B cell (primary cell): ENCODE results near the gene C1QTNF7. TPM values are rescaled to one million over a fixed set of nuclear protein-coding genes. Genes with fewer than 3 reads are reported as not detected.

ENCODE experiments used
- ATAC-seq: fragments of 200-7000 bp; cut with Tn5 transposase; one replicate; pipeline ENCODE4 v1.10.0; 2021; ENCODE audit warnings: low read depth, mild to moderate bottlenecking, moderate number of reproducible peaks, moderate library complexity
- CTCF ChIA-PET: fragments of 350-600 bp; sonication (Branson Sonifier 250); formaldehyde crosslinking; loops from one replicate; lab custom pipeline; 2021; ENCODE audit warnings: antibody characterized with exemption, inconsistent platforms; lab: Charles Lee
- POLR2A ChIA-PET: fragments of 350-600 bp; sonication (Branson Sonifier 250); formaldehyde crosslinking; loops from one replicate; lab custom pipeline; 2021; ENCODE audit warnings: antibody characterized with exemption; lab: Charles Lee
- DNase-seq: peaks from one replicate; pipeline ENCODE4 v3.0.0; 2013
- H2AFZ ChIP-seq: 2 replicates; pipeline ENCODE4 v1.6.1; 2012; ENCODE audit warnings: mild to moderate bottlenecking, low read depth, low read length; ENCODE audit not compliant: insufficient read depth, poor library complexity, severe bottlenecking
- H3K27ac ChIP-seq, 2 donors: 1 replicate in 1 of 2; 2 replicates in 1 of 2; pipeline ENCODE4 v1.5.1; 2012 to 2013; ENCODE audit warnings: low read length in 2 of 2, mild to moderate bottlenecking in 2 of 2, moderate library complexity in 1 of 2
- H3K27me3 ChIP-seq, 4 experiments: fragments of 200-600 bp in 1 of 4; sonication (generic) in 1 of 4; replicated peaks in 1 of 4; 1 replicate in 2 of 4; 2 replicates in 2 of 4; pipeline versions ENCODE4 v1.6.1 to v1.7.0; 2013 to 2016; ENCODE audit warnings: low read length in 3 of 4, mild to moderate bottlenecking in 2 of 4, mixed read lengths in 1 of 4, moderate library complexity in 1 of 4; ENCODE audit not compliant: insufficient read depth in 4 of 4, control insufficient read depth in 3 of 4; ENCODE audit errors: control extremely low read depth in 1 of 4
- H3K36me3 ChIP-seq, 2 experiments: replicated peaks in 1 of 2; 1 replicate in 1 of 2; 2 replicates in 1 of 2; pipeline versions ENCODE4 v1.6.1 to v1.7.1; 2013; ENCODE audit warnings: low read length in 1 of 2; ENCODE audit not compliant: insufficient read depth in 2 of 2, control insufficient read depth in 1 of 2; ENCODE audit errors: control extremely low read depth in 1 of 2, extremely low read depth in 1 of 2
- H3K4me1 ChIP-seq, 2 donors: fragments of 200-600 bp in 1 of 2; sonication (generic) in 1 of 2; 1 replicate in 1 of 2; 2 replicates in 1 of 2; pipeline versions ENCODE4 v1.5.1 to v1.6.1; 2013 to 2017; ENCODE audit warnings: low read length in 2 of 2; ENCODE audit not compliant: control insufficient read depth in 2 of 2, insufficient read depth in 2 of 2
- H3K4me2 ChIP-seq: replicated peaks from 2 replicates; pipeline ENCODE3; 2012; ENCODE audit warnings: mild to moderate bottlenecking, low read depth, low read length; ENCODE audit not compliant: poor library complexity, severe bottlenecking
- H3K4me3 ChIP-seq, 5 experiments: fragments of 200-600 bp in 1 of 5; sonication (generic) in 1 of 5; 1 replicate in 3 of 5; 2 replicates in 2 of 5; pipeline versions ENCODE4 v1.5.1 to v1.7.0; 2011 to 2016; ENCODE audit warnings: low read length in 4 of 5, mild to moderate bottlenecking in 4 of 5, low read depth in 2 of 5, control low read depth in 1 of 5, moderate library complexity in 1 of 5; ENCODE audit not compliant: insufficient read depth in 1 of 5; ENCODE audit errors: control extremely low read depth in 1 of 5, extremely low read depth in 1 of 5
- H3K79me2 ChIP-seq: fragments of 200-600 bp; sonication (generic); one replicate; pipeline ENCODE4 v1.6.0; 2016; ENCODE audit warnings: low read length; ENCODE audit not compliant: control insufficient read depth, insufficient read depth
- H3K9ac ChIP-seq: fragments of 200-600 bp; sonication (generic); 2 replicates; pipeline ENCODE4 v1.6.1; 2017; ENCODE audit warnings: mild to moderate bottlenecking, low read length, moderate library complexity
- H3K9me3 ChIP-seq, 3 donors: one replicate each; pipeline versions ENCODE4 v1.6.1 to v1.7.1; 2013; ENCODE audit warnings: low read length in 2 of 3; ENCODE audit not compliant: control insufficient read depth in 2 of 3, insufficient read depth in 1 of 3; ENCODE audit errors: control extremely low read depth in 1 of 3
- H4K20me1 ChIP-seq: 2 replicates; pipeline ENCODE4 v1.6.0; 2012; ENCODE audit warnings: mild to moderate bottlenecking, low read length; ENCODE audit not compliant: insufficient read depth, control insufficient read depth, poor library complexity, severe bottlenecking
- H3K27ac Mint-ChIP-seq: one replicate; pipeline ENCODE4 v1.8.0; 2021; ENCODE audit warnings: mixed read lengths
- H3K27me3 Mint-ChIP-seq: one replicate; pipeline ENCODE4 v1.8.0; 2021; ENCODE audit warnings: mixed read lengths
- H3K4me1 Mint-ChIP-seq: one replicate; pipeline ENCODE4 v1.8.0; 2021; ENCODE audit warnings: mixed read lengths
- H3K4me3 Mint-ChIP-seq: one replicate; pipeline ENCODE4 v1.8.0; 2021; ENCODE audit warnings: mixed read lengths
- H3K9me3 Mint-ChIP-seq: one replicate; pipeline ENCODE4 v1.8.0; 2022; ENCODE audit warnings: mixed read lengths; ENCODE audit not compliant: insufficient read depth
- EZH2 ChIP-seq: IDR thresholded peaks from 2 replicates; pipeline ENCODE4 v1.6.1; 2012; ENCODE audit warnings: borderline replicate concordance, low read depth, mild to moderate bottlenecking, moderate library complexity, low read length; ENCODE audit not compliant: insufficient read depth, poor library complexity, severe bottlenecking
- WGBS: methylation state at CpG from one replicate; pipeline ENCODE4 v1.1.5; 2013; ENCODE audit warnings: missing lambda C conversion rate; ENCODE audit not compliant: insufficient coverage; 5-methylcytosine and 5-hydroxymethylcytosine counted together
- intact Hi-C: fragments of 100-400 bp; cut with micrococcal nuclease; formaldehyde crosslinking; loops from one replicate; pipeline ENCODE4 v1.10.0; 2022
- polyA plus RNA-seq: library from polyadenylated mRNA; depleted of rRNA; stranded (reverse); fragments of >200 nt; gene quantifications from 2 replicates; pipeline ENCODE4 v1.2.3, GENCODE V29; 2012
- total RNA-seq, 2 donors: library from RNA; stranded (reverse); fragments of 120-200 nt in 1 of 2; gene quantifications; 1 replicate in 1 of 2; 2 replicates in 1 of 2; pipeline versions ENCODE4 v1.2.3 to v1.2.4, GENCODE V29; 2013 to 2022
- TF ChIP-seq, protein P1 (sequence below): fragments of 200-600 bp; IDR thresholded peaks from one replicate; pipeline ENCODE4 v1.8.0; 2022; ENCODE audit warnings: antibody characterized with exemption, mild to moderate bottlenecking

Gene C1QTNF7
- total and polyA plus RNA-seq, 2 donors (not counting 1 experiment from before 2014, with no cell fraction given): not detected

DNA sequence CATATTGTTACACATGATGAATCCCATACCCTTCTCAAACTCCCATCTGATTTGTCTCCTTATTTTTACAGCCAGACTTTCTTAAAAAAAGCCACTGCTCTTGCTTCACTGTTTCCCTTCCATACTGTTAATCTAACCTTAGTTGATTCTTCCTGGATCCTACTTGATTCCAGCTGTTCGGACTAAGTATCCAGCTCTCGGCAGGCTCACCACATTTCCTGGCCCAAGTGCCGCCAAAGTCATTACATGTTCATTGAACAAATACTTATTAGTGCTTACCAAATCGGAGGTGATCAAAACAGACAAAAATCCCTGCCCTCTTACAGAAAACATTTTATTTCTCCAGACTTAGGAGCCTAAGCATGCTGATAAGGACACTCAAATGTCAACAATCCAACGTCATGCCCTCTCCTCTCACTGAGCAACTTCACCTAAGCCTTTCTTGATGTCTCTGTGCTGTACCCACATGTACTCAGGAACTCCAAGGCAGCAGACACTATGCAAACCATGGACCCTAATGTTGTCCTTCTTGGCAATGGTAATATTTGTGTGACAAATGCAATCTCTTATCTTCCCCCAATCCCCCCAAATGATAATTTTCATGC, 45.1 kb upstream of the C1QTNF7 start:
- no peak overlapping the region for H3K27ac Mint-ChIP-seq
- Histone ChIP-seq H3K4me1 (no peaks in the 10 kb centered on the region), H3K4me2 (no peak overlapping the region), H4K20me1 (no peaks in the 10 kb centered on the region), H2AFZ (no peak overlapping the region), H3K9ac (no peak overlapping the region), H3K9me3 (no peaks in the 10 kb centered on the region), H3K27ac (no peak overlapping the region), H3K4me3 (no peak overlapping the region), H3K79me2 (no peaks in the 10 kb centered on the region), H3K27me3 (no peaks in the 10 kb centered on the region), H3K36me3 (no peaks in the 10 kb centered on the region)
- DNase-seq (no peak), ATAC-seq (no peak)
- 90% methylated on average over 5 of the region's 5 CpGs for WGBS
- no peak overlapping the region for H3K4me3 Mint-ChIP-seq
- ChIA-PET CTCF (no interaction called here), POLR2A (no interaction called here)
- no peaks in the 10 kb centered on the region for H3K9me3 Mint-ChIP-seq
- peaks cover 1% of the 10 kb centered on the region for H3K4me1 Mint-ChIP-seq
- TF ChIP-seq EZH2: no peak
- TF ChIP-seq, protein P1, sequence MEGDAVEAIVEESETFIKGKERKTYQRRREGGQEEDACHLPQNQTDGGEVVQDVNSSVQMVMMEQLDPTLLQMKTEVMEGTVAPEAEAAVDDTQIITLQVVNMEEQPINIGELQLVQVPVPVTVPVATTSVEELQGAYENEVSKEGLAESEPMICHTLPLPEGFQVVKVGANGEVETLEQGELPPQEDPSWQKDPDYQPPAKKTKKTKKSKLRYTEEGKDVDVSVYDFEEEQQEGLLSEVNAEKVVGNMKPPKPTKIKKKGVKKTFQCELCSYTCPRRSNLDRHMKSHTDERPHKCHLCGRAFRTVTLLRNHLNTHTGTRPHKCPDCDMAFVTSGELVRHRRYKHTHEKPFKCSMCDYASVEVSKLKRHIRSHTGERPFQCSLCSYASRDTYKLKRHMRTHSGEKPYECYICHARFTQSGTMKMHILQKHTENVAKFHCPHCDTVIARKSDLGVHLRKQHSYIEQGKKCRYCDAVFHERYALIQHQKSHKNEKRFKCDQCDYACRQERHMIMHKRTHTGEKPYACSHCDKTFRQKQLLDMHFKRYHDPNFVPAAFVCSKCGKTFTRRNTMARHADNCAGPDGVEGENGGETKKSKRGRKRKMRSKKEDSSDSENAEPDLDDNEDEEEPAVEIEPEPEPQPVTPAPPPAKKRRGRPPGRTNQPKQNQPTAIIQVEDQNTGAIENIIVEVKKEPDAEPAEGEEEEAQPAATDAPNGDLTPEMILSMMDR: no peak
- peaks cover 4% of the 10 kb centered on the region for H3K27me3 Mint-ChIP-seq
- intact Hi-C loops: no loop called here

DNA sequence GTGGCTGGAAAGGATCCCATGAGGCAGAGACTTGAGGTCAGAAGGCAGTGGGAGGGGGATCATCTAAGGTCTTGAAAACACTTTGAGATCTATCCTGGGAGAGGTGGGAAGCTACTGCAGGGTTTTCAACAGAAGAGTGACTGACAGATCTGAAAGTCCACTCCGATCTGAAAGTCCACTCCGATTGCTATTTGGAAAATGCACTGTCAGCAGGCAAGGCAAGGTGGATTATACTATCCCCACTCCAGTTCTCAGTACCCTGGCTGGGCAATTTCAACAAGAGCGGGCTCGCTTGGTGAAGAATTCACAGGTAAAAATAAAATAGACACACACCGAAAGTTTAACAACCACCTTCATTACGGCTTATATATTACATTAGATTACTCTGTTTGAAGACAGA, 42.3 kb upstream of the C1QTNF7 start:
- WGBS: 100% methylated on average over 2 of the region's 6 CpGs
- Histone ChIP-seq H3K36me3 (no peaks in the 10 kb centered on the region), H3K9ac (no peak overlapping the region), H3K4me2 (no peak overlapping the region), H2AFZ (no peak overlapping the region), H3K4me3 (no peak overlapping the region), H3K4me1 (no peaks in the 10 kb centered on the region), H3K27me3 (no peaks in the 10 kb centered on the region), H3K27ac (no peak overlapping the region), H4K20me1 (no peaks in the 10 kb centered on the region), H3K9me3 (no peaks in the 10 kb centered on the region), H3K79me2 (no peaks in the 10 kb centered on the region)
- no peak for ATAC-seq
- intact Hi-C loops: no loop called here
- ChIA-PET CTCF (interaction anchor here (1.2 to 3.8 kb wide), 2 partner anchors 11 to 72 kb away, joined by 3 to 25 read pairs; no protein-coding TSS in a partner anchor), POLR2A (no interaction called here)
- Mint-ChIP-seq H3K4me3 (no peak overlapping the region), H3K27me3 (peaks cover 4% of the 10 kb centered on the region), H3K4me1 (no peaks in the 10 kb centered on the region), H3K27ac (no peak overlapping the region), H3K9me3 (no peaks in the 10 kb centered on the region)
- TF ChIP-seq, protein P1: no peak
- TF ChIP-seq EZH2: no peak
- no peak for DNase-seq
